GM19099 (cell line): ENCODE results near the gene MYO10.

ENCODE experiments used
- POLR2A ChIP-seq: IDR thresholded peaks from 3 replicates; pipeline ENCODE4 v1.6.1; 2011; ENCODE audit warnings: low read depth; ENCODE audit not compliant: insufficient read length; ENCODE audit errors: extremely low read depth

MYO10 gene

DNA sequence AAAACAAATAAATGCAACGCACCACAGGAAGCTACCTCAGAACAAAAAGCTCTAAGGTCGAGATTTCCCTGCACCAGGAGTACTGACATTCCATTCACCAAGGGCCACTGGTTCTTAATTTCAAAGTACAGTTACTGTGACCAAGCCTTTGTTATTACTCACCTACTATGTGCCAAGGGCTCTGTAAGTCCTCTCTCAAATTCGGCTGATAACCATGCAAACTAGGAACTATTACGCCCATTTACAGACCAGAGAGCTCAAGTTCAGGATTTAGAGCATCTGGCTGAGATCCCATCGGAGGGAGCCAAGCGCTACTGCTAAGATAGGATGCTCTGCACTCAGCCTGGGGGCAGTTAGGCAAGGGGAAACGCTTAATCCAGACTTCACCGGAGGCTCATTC lies 5.6 kb downstream of the MYO10 start:
- no peak for TF ChIP-seq POLR2A

DNA sequence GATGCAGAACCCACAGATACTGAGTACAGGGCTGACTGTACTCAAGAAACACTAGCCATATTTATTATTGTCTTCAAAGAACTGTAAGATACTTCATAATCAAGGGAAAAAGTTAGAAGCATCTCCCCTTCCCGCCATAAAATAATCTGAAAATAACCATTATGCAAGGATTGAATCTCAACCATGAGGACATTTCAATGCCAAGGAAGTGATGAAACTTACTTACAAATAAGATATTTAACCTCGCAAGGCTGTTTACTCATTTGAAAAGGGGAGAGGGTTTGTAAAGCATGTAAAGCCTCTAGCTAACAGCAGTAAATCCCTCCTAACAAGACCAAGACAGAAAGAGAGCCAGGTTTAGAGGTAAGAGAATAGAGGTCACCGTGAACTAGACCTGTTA lies 6.3 kb downstream of the MYO10 start:
- no peak for TF ChIP-seq POLR2A

DNA sequence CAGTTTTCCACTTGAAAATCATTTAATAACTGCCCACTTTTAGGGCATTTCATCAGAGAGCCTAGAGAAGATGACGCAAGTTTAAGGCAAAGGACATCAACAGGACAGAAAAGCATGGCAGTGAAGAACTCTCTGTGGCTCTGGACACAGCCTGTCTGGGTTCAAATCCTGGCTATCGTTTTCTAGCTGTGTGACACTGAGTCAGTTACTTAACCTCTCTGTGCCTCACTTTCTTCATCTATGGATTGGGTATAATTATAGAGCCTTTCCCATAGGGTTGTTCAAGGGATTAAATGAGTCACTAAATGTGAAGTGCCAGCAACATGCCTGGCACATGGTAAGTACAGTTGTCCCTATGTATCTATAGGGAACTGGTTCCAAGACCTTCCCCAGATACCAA lies 6.7 kb downstream of the MYO10 start:
- TF ChIP-seq POLR2A = no peak

DNA sequence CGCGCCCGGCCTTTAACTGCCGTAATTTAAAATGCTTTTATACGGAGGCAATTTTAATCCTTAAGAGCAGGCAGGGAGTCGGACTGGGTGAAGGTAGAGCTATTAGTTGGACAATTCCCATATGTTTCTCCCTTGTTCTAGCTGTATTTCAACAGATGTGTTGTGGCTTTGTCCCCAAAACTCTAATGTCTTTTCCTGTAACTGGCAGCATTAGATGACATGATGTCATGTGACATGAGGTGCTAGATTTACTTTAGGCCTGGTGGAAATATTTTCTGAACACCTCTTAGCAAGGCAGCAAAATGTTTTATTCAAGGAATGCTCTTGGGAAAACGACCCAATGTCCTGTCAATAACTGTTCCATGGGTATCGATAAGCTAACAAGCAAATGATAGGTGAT lies 8.5 kb downstream of the MYO10 start:
- TF ChIP-seq POLR2A = no peak

DNA sequence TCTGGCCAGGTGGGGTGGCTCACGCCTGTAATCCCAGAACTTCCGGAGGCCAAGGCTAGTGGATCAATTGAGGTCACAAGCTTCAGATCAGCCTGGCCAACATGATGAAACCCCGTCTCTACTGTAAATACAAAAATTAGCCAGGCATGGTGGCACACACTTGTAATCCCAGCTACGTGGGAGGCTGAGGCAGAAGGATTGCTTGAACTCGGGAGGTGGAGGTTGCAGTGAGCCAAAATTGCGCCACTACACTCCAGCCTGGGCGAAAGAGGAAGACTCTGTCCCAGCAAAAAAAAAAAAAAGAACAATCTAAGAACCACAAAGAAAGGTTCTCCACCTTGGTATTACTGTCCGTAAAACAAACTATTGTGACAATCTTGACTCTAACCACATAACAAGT lies 9.7 kb downstream of the MYO10 start:
- no peak for TF ChIP-seq POLR2A

DNA sequence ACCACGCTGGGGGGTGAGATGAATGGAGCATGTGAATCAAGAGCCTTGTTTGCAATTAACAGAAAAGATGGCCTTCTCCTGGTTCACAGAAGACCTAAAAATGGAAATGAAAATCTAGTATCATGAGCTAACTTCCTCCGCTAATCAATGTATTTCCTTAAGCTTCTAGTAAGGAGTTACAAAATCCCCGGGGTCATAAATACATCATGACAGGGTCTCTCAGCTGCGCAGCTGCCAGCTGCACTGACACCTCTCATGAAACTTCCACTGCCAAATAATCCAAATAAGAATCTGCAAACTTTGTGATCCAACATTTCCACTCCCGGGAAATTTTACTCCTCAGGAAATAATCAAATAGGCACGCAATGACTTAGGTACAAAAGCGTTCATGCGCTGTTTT lies 11.9 kb downstream of the MYO10 start:
- TF ChIP-seq POLR2A = no peak

DNA sequence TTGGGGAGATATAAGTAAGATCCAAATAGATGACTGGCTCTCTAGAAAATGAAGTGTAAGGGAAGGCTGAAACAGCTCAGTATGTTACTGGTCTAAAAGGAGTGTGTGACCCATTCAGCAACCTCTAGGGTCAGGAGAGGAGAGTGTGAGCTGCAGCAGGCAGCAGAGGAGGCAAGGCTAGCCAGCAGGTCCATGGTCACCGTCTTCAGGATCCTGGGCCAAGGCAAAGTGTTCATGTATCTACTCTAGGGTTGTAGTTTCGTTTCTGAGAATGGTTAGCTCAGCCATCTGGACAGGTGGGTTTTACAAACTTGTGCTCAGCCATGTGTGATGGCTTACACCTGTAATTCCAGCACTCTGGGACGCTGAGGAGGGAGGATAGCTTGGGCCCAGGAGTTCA lies 13.7 kb downstream of the MYO10 start:
- no peak for TF ChIP-seq POLR2A

DNA sequence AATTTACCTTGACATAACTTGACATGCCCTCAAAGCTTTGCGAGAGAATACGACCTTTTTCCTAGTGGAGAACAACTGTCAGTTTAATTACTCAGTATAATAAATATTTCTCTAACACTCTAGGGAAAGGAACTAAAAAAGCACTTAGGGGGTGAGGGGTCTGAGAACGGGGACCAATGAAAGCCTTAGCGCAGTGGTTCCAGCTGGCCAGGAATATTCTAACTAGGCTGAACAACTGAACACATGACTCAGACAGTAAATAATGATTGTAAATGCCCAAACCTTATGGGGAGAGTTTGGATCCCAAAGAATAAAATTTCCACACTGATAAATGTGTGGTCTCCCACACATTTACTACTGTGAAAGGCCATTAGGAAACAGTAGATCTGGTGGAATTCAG lies 14.9 kb downstream of the MYO10 start:
- no peak for TF ChIP-seq POLR2A

DNA sequence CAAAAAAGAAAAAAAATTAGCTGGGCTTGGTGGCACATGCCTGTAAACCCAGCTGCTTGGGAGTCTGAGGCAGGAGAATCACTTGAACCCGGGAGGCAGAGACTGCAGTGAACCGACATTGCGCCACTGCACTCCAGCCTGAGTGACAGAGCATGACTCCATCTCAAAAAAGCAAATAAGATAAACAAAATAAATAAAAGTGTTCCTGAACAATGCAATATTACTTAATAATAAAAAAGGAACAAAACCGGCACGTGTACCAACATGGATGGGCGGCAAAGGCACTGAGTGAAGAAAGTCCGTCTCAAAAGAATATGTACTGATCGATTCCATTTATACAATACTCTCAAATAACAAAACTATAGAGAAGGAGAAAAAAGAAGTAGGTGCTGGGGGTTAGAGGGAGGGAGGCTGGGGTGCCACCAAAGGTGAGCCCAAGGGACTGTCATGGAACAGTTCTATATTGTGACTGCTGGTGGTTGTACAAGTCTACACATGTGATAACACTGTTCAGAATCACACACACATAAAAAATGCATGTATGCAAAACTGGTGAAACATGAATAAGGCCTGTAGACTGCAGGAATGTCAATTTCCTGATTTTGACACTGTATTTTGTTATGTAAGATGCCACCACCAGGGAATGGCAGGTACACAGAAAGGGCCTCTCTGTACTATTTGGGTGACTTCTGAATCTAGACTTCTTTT lies 15.8 kb downstream of the MYO10 start:
- no peak for TF ChIP-seq POLR2A

DNA sequence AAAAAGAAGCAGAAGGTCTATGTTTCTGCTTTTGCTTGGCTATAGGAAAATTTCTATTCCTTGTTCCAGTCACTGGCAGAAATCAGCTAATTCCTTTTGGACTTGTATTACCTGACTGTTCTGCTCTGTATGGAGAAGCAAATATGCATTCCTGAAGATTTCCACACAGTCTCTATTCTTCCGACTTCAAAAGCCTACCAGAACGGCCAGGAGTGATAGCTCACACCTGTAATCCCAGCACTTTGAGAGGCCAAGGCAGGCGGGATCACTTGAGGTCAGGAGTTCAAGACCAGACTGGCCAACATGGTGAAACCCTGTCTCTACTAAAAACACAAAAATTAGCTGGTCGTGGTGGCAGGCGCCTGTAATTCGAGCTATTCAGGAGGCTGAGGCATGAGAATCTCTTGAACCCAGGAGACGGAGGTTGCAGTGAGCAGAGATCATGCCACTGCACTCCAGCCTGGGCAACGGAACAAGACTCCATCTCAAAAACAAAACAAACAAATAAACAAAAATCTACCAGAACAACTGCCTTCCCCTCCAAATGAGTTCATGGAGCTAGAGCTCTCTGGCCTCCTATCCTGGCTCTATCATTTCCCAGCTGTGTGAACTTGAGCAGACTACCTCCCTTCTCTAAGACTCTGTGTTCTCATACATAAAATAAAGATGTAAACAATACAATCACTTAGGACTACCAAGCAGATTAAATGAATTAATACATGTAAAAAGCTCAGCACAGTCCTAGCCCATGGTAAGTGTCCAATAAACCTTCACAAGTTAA lies 17.0 kb downstream of the MYO10 start:
- no peak for TF ChIP-seq POLR2A

DNA sequence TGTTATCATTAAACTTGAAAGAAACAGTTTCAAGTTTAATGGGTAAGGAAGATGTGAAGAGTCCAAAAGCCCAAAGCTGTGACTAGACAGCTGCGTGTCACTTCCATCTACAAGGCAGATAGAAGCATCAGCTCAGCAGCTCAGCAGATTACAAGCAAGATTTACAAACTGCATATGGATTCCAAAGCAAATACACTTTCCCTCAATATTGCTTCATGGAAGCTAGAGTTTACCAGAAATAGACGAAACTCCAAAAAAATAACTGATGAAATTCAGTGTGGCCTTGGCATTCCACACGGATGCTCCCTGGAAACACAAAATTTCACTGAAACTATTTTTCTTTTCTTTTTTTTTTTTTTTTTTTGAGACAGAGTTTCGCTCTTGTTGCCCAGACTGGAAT lies 17.9 kb downstream of the MYO10 start:
- no peak for TF ChIP-seq POLR2A

DNA sequence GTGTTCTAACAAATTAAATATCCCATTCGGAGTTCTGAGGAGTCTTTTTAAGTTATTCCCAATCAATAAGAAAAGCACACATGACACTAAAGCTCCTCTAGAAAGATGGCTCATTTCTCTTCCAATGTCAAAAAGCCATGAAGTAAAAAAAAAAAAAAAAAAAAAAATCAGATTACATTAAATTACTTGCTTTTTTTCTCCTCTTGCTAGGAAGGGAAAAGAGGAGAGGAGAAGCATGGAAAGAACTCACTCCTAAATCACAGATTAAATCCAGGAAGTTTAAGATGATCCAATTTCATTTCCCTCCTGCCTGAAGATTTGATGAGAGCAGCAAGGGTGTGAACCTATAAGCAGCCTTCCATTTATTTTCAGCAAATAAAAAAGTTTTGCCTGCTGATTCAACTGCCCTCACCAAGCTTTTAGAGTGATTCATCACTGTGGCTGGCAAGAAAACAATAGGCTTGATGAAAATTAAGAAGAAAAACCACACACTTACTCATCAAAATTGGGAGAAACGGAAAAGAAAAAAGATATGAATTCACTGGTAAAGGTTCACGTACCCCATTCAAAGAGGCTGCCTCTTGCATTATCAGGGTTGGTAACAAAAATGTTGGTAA lies 19.7 kb downstream of the MYO10 start:
- no peak for TF ChIP-seq POLR2A

DNA sequence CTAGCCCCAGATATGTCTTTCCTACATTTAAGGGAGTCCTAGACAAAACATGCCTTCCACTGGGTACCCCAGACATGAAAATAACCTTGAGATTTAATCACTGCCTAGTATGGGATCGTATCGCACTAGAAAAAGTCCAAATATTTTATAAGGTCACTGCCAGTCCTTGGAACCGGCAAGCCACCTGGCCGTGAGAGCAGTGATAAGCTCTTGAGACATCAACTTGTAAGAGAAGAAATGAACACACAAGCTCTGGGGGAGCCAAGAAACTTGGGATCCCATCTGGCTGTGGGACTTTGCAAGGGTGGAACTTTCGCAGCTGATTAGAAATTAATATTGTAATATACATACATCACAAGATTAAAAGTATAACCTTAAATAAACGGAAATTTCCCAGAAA lies 21.5 kb downstream of the MYO10 start:
- no peak for TF ChIP-seq POLR2A

DNA sequence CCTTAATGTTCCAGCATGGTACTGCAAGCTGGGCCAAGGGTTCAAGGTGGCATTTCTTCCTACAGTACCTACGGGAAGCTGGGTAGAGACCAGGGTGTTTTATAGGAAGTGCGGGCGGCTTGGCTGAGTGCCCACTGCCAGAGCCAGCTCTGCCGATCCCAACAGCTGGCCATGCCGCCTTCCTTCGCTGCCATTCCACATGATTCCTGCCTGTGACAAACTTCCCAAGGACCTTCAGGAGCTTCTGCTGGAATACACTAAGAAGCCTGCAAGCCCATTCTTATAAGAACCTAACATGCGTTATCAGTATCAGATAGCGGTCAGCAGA lies 22.0 kb downstream of the MYO10 start:
- no peak for TF ChIP-seq POLR2A

DNA sequence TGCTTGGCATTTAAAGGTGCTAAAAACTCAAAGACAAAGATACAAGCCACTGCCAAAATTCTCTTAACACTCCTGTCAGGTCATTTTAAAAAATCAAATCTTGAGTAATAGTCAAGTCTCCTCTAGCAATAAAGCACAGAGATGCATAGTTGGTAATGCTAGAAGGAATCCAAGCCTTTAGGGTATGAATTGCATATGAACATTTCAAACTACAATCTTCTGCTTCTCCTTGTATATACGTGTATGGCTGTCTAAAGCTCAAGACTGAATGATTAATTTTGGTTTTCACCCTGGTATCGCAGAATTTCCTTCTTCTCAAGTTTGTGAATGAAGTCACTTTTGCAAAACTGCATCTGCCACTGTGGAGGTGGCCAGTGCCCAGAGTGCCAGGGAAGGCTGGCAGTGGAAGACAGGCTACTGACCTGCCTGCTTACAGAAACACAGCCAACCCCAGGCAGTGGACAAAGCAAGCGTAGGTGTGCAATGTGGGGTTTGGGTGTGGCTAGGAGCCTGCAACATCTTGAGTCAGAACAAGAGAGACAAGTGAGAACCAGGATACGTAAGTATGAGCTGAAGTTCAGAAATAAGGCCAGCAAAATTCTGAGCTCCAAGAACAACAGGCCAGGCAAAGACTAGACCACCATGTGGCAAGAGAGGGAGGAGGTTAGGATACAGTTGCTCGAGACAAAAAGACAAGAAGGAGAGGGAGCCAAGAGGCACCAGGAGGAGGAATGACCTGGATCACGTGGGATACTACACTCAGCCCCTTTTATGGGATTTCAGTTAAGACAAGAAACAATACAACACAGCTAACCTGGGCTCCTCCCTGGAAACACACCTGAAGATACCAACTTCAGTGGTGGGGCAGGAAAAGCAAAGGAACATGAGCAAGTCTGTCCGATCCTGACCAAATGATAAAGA lies 22.6 kb downstream of the MYO10 start:
- no peak for TF ChIP-seq POLR2A

DNA sequence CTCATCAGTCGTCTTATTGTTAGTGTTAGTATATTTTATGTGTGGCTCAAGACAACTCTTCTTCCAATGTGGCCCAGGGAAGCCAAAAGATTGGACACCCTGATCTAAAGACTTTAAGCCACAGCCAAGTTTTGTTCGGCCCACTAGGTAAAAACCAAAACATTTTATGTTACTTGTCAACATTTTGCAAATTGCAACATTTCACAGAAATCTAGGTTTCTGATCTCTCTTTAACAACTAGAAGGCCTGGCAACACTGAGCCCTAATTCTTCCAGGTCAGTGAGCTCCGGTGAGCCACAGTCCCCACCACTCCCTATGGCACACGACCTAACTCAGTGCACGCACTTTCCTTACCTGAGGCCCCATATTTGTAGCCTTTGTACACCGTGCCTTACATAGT lies 24.0 kb downstream of the MYO10 start:
- no peak for TF ChIP-seq POLR2A

DNA sequence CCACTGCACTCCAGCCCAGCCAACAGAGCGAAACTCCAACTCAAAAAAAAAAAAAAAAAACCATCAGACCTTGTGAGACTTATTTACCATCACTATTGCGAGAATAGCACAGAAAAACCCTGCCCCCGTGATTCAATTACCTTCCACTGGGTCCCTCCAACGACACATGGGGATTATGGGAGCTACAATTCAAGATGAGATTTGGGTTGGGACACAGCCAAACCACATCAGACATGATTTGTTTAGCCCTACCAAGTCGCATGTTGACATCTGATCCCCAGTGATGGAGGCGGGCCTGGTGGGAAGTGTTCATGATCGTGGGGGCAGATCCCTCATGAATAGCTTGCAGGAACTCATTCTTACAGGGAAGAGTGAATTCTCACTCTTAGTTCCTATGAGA lies 26.6 kb downstream of the MYO10 start:
- TF ChIP-seq POLR2A = no peak
